Coronary artery (tissue), 2 donors: ENCODE data around the gene SELENOI.
"Not testable (repeated sequence)": the region's sequence is repeated elsewhere in the genome, so short reads cannot be mapped to it uniquely, and the experiment has no call there.

Experiments used
- DNase-seq: peaks from one replicate; pipeline ENCODE4 v3.0.0-alpha.2; 2017; ENCODE audit warnings: low spot score
- H3K27ac ChIP-seq, 2 donors: fragments of 200-600 bp; sonication (generic); one replicate each; pipeline ENCODE4 v1.5.1; 2016 to 2019
- H3K4me3 ChIP-seq: fragments of 200-600 bp; sonication (generic); 2 replicates; pipeline ENCODE4 v1.5.1; 2016; ENCODE audit warnings: mild to moderate bottlenecking, moderate library complexity
- CTCF ChIP-seq: fragments of 200-600 bp; sonication (generic); IDR thresholded peaks from one replicate; pipeline ENCODE4 v1.5.1; 2019; ENCODE audit warnings: antibody characterized with exemption

The SELENOI gene

GRCh38 chr2:26363323-26363722 lies 17.4 kb downstream of the SELENOI start:
- Histone ChIP-seq H3K27ac (no peak overlapping the region), H3K4me3 (no peak overlapping the region)
- no peak for DNase-seq
- no peak for TF ChIP-seq CTCF

- Histone ChIP-seq H3K4me3 (no peak overlapping the region), H3K27ac (no peak overlapping the region)
- DNase-seq: no peak
- no peak for TF ChIP-seq CTCF
Observed at GRCh38 chr2:26363958-26364357, 18.0 kb downstream of the SELENOI start.

GRCh38 chr2:26364669-26365068 lies 18.7 kb downstream of the SELENOI start:
- DNase-seq: no peak
- no peak for TF ChIP-seq CTCF
- H3K4me3 ChIP-seq: no peak overlapping the region
- no peak overlapping the region for H3K27ac ChIP-seq

GRCh38 chr2:26366957-26367356 lies 21.0 kb downstream of the SELENOI start:
- no peak for TF ChIP-seq CTCF
- Histone ChIP-seq H3K27ac (no peak overlapping the region), H3K4me3 (no peak overlapping the region)
- DNase-seq: no peak

- H3K4me3 ChIP-seq, H3K27ac ChIP-seq, DNase-seq: not testable (repeated sequence)
Observed at GRCh38 chr2:26369664-26370063, 23.7 kb downstream of the SELENOI start.

- not testable (repeated sequence) for H3K4me3 ChIP-seq, DNase-seq, H3K27ac ChIP-seq
Observed at GRCh38 chr2:26370909-26371308, 25.0 kb downstream of the SELENOI start.

- TF ChIP-seq CTCF: no peak
- Histone ChIP-seq H3K27ac (no peak overlapping the region), H3K4me3 (no peak overlapping the region)
- no peak for DNase-seq
Observed at GRCh38 chr2:26376799-26377198, 30.9 kb downstream of the SELENOI start.

- Histone ChIP-seq H3K4me3 (no peak overlapping the region), H3K27ac (no peak overlapping the region)
- DNase-seq: no peak
- no peak for TF ChIP-seq CTCF
Observed at GRCh38 chr2:26380281-26380680, 34.3 kb downstream of the SELENOI start.
